ENCODE results near the gene ZBTB7A.

DNA sequence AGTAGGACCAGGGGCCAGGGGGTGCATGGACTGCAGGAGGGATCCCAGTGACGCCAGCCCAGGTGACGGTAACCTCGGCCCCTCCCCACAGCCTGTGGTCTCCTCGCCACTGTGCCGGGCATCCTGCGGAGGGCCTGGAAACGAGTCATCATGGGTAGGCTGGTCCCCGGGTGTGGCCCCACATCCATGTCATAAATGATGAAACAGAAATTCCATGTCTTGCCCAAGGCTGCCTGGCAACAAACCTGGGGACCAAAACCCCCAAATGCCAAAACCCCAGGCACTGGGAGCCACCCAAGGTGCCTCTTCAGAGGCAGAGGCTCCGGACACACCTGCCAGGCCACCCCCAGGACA is 36.4 kb upstream of the ZBTB7A start:
- TF ChIP-seq, protein P1, sequence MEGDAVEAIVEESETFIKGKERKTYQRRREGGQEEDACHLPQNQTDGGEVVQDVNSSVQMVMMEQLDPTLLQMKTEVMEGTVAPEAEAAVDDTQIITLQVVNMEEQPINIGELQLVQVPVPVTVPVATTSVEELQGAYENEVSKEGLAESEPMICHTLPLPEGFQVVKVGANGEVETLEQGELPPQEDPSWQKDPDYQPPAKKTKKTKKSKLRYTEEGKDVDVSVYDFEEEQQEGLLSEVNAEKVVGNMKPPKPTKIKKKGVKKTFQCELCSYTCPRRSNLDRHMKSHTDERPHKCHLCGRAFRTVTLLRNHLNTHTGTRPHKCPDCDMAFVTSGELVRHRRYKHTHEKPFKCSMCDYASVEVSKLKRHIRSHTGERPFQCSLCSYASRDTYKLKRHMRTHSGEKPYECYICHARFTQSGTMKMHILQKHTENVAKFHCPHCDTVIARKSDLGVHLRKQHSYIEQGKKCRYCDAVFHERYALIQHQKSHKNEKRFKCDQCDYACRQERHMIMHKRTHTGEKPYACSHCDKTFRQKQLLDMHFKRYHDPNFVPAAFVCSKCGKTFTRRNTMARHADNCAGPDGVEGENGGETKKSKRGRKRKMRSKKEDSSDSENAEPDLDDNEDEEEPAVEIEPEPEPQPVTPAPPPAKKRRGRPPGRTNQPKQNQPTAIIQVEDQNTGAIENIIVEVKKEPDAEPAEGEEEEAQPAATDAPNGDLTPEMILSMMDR (IDR thresholded peaks at IDR 0.05; ENCODE audit: insufficient read depth, low read length) = no peak
- TF ChIP-seq POLR2AphosphoS5 (IDR thresholded peaks at IDR 0.05; ENCODE audit: low read depth) = no peak
- TF ChIP-seq GABPA (IDR thresholded peaks at IDR 0.05; ENCODE audit: low read depth) = no peak

All from HL-60 (cell line).